Activated CD8-positive, alpha-beta memory T cell treated with anti-CD3 and anti-CD28 coated beads for 1 hour (primary cell): Measurements from ENCODE around the gene AVL9.
"Not testable (repeated sequence)": the region's sequence is repeated elsewhere in the genome, so short reads cannot be mapped to it uniquely, and the experiment has no call there.

Experiments used
- DNase-seq, 2 donors: peaks; one replicate each; pipeline ENCODE4 v3.0.0-alpha.2; 2020; ENCODE audit warnings: low read depth in 1 of 2; ENCODE audit errors: extremely low read depth in 1 of 2

Gene AVL9

GRCh38 chr7:32586291-32587221 lies 91.3 kb downstream of the AVL9 start:
- DNase-seq = no peak

GRCh38 chr7:32587411-32587948 lies 92.2 kb downstream of the AVL9 start:
- no peak for DNase-seq

- no peak for DNase-seq
These were observed 93.4 kb downstream of the AVL9 start for GRCh38 chr7:32588657-32589056.

GRCh38 chr7:32591938-32592337 lies 96.6 kb downstream of the AVL9 start:
- no peak for DNase-seq

- no peak for DNase-seq
These were observed 97.4 kb downstream of the AVL9 start for GRCh38 chr7:32592701-32593100.

GRCh38 chr7:32594965-32595490 lies 99.7 kb downstream of the AVL9 start:
- DNase-seq = no peak

- DNase-seq = not testable (repeated sequence)
These were observed 105.9 kb downstream of the AVL9 start for GRCh38 chr7:32601196-32601595.

- no peak for DNase-seq
These were observed 107.2 kb downstream of the AVL9 start for GRCh38 chr7:32602470-32602869.

- not testable (repeated sequence) for DNase-seq
These were observed 108.2 kb downstream of the AVL9 start for GRCh38 chr7:32603492-32603891.

- not testable (repeated sequence) for DNase-seq
These were observed 108.8 kb downstream of the AVL9 start for GRCh38 chr7:32604047-32604446.

- no peak for DNase-seq
These were observed 109.7 kb downstream of the AVL9 start for GRCh38 chr7:32605032-32605431.

GRCh38 chr7:32609463-32609862 lies 114.2 kb downstream of the AVL9 start:
- DNase-seq = no peak

- DNase-seq = no peak
These were observed 116.2 kb downstream of the AVL9 start for GRCh38 chr7:32611201-32612099.

GRCh38 chr7:32616625-32617024 lies 121.3 kb downstream of the AVL9 start:
- DNase-seq = no peak

GRCh38 chr7:32618470-32618869 lies 123.2 kb downstream of the AVL9 start:
- no peak for DNase-seq

GRCh38 chr7:32618987-32619386 lies 123.7 kb downstream of the AVL9 start:
- no peak for DNase-seq

- DNase-seq = not testable (repeated sequence)
These were observed 124.1 kb downstream of the AVL9 start for GRCh38 chr7:32619416-32619815.

- no peak for DNase-seq
These were observed 135.7 kb downstream of the AVL9 start for GRCh38 chr7:32631021-32631420.

GRCh38 chr7:32631590-32632497 lies 136.6 kb downstream of the AVL9 start:
- DNase-seq = not testable (repeated sequence)

GRCh38 chr7:32633446-32633845 lies 138.2 kb downstream of the AVL9 start:
- not testable (repeated sequence) for DNase-seq
